ENCODE data around the gene ABT1. TPM values are rescaled to one million over a fixed set of nuclear protein-coding genes. Genes with fewer than 3 reads are reported as not detected.

ABT1 gene
- total RNA-seq, 4 donors from 2014 or later, result 11.9 to 17.6 (median 15.0) TPM

GRCh38 chr6:26553264-26553634, 43.5 kb upstream of the ABT1 start:
- intact Hi-C loops (cut with DNase I), result no loop called here
- TF ChIP-seq CTCF (IDR thresholded peaks at IDR 0.05) (no peak), POLR2A (IDR thresholded peaks at IDR 0.05) (no peak)
- WGBS, 2 donors, result 4% methylated on average over 13 of the region's 13 CpGs

GRCh38 chr6:26553635-26554446, 42.9 kb upstream of the ABT1 start:
- intact Hi-C loops (cut with DNase I), result no loop called here
- Histone ChIP-seq H3K27ac (peak overlapping the region; percentile 56 to 88 (median 87)), H3K4me3 (replicated peaks in 1 of 3) (peak overlapping the region in 2 of 3 donors; percentile 33 to 46), H3K4me1 (peaks cover 3 to 4% of the 10 kb centered on the region in 2 donors), H3K27me3 (no peaks in the 10 kb centered on the region), H3K9me3 (no peaks in the 10 kb centered on the region), H3K36me3 (no peaks in the 10 kb centered on the region)
- TF ChIP-seq POLR2A (IDR thresholded peaks at IDR 0.05) (no peak), CTCF (IDR thresholded peaks at IDR 0.05) (no peak)
- peak; percentile 71 to 76 for DNase-seq
- WGBS, 2 donors, result 1% methylated on average over 19 of the region's 19 CpGs

More at GRCh38 chr6:26553264-26553634, 43.5 kb upstream of the ABT1 start:
- H3K27ac ChIP-seq, result peak overlapping the region; percentile 56 to 88 (median 87)
- DNase-seq, result peak; percentile 64 to 65
- peak overlapping the region in 1 of 3 donors; percentile 46 for H3K4me3 ChIP-seq (replicated peaks in 1 of 3)
- peaks cover 3 to 4% of the 10 kb centered on the region in 2 donors for H3K4me1 ChIP-seq
- no peaks in the 10 kb centered on the region for H3K27me3 ChIP-seq
- H3K36me3 ChIP-seq, result no peaks in the 10 kb centered on the region
- no peaks in the 10 kb centered on the region for H3K9me3 ChIP-seq

- intact Hi-C loops (cut with DNase I), result no loop called here
Measured at GRCh38 chr6:26554447-26554696, 42.4 kb upstream of the ABT1 start.

GRCh38 chr6:26554697-26555504, 41.9 kb upstream of the ABT1 start:
- WGBS, 2 donors, result 9% methylated on average over 27 of the region's 27 CpGs
- Histone ChIP-seq H3K36me3 (no peaks in the 10 kb centered on the region), H3K9me3 (no peaks in the 10 kb centered on the region), H3K4me1 (peaks cover 3 to 4% of the 10 kb centered on the region in 2 donors), H3K4me3 (replicated peaks in 1 of 3) (peak overlapping the region; percentile 6 to 41 (median 8)), H3K27ac (peak overlapping the region in 2 of 3 donors; percentile 87 to 88), H3K27me3 (no peaks in the 10 kb centered on the region)
- intact Hi-C loops (cut with DNase I), result no loop called here
- peak; percentile 28 to 31 for DNase-seq
- no peak for TF ChIP-seq POLR2A (IDR thresholded peaks at IDR 0.05)
- no peak for TF ChIP-seq CTCF (IDR thresholded peaks at IDR 0.05)

More at GRCh38 chr6:26554447-26554696, 42.4 kb upstream of the ABT1 start:
- DNase-seq, result no peak
- H3K27ac ChIP-seq, result peak overlapping the region in 2 of 3 donors; percentile 87 to 88
- peaks cover 3 to 4% of the 10 kb centered on the region in 2 donors for H3K4me1 ChIP-seq
- no peaks in the 10 kb centered on the region for H3K36me3 ChIP-seq
- H3K9me3 ChIP-seq, result no peaks in the 10 kb centered on the region
- TF ChIP-seq POLR2A (IDR thresholded peaks at IDR 0.05) (no peak), CTCF (IDR thresholded peaks at IDR 0.05) (no peak)
- H3K27me3 ChIP-seq, result no peaks in the 10 kb centered on the region
- WGBS, 2 donors, result 15 to 20% methylated on average over 1 of the region's 1 CpG
- peak overlapping the region; percentile 6 to 41 (median 8) for H3K4me3 ChIP-seq (replicated peaks in 1 of 3)
